SK-N-MC (cell line): ENCODE data around the gene IMMP2L.

Experiments
- EZH2 ChIP-seq: fragments of 200-600 bp; sonication (generic); IDR thresholded peaks from one replicate; pipeline ENCODE4 v1.6.1; 2017; ENCODE audit warnings: antibody characterized with exemption
- POLR2AphosphoS5 ChIP-seq: IDR thresholded peaks from 2 replicates; pipeline ENCODE4 v1.6.1; 2012; ENCODE audit warnings: mild to moderate bottlenecking, low read depth, low read length, borderline replicate concordance

DNA sequence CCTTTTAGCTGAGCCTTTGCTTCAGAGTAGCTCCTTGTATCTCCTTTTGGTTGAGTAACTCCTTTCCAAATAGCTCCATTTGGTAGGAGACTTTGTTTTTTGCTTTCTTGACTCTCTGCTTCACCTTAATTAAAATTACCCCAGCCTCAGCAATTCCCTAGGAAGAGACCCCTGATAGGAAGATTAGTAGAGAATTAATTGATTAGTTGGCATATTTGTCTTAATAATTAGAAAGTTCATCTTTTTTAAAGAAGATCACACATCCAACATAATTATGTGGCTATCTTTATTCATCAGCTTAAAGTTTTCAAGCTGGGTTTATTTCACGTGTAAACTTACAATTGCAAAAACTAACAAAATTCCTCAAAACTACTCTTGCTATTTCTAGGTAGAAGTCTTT lies 352.2 kb downstream of the IMMP2L start:
- TF ChIP-seq POLR2AphosphoS5 (no peak), EZH2 (no peak)
